Esophagus squamous epithelium (tissue), 4 donors: ENCODE results near the gene DSCAML1.

Source experiments
- POLR2A ChIP-seq, 4 donors: fragments of 450-650 bp; IDR thresholded peaks; one replicate each; pipeline ENCODE4 v1.6.1; 2017; ENCODE audit warnings: antibody characterized with exemption in 4 of 4, mild to moderate bottlenecking in 4 of 4, moderate library complexity in 3 of 4
- TF ChIP-seq, protein P1 (sequence below), 6 experiments: fragments of 450-650 bp in 4 of 6; fragments of 200-600 bp in 2 of 6; sonication (generic) in 2 of 6; IDR thresholded peaks; one replicate each; pipeline ENCODE4 v1.5.1; 2016 to 2019; ENCODE audit warnings: antibody characterized with exemption in 6 of 6, mild to moderate bottlenecking in 4 of 6, moderate library complexity in 4 of 6

GRCh38 chr11:117465236-117465997 is 331.6 kb downstream of the DSCAML1 start:
- TF ChIP-seq, protein P1, sequence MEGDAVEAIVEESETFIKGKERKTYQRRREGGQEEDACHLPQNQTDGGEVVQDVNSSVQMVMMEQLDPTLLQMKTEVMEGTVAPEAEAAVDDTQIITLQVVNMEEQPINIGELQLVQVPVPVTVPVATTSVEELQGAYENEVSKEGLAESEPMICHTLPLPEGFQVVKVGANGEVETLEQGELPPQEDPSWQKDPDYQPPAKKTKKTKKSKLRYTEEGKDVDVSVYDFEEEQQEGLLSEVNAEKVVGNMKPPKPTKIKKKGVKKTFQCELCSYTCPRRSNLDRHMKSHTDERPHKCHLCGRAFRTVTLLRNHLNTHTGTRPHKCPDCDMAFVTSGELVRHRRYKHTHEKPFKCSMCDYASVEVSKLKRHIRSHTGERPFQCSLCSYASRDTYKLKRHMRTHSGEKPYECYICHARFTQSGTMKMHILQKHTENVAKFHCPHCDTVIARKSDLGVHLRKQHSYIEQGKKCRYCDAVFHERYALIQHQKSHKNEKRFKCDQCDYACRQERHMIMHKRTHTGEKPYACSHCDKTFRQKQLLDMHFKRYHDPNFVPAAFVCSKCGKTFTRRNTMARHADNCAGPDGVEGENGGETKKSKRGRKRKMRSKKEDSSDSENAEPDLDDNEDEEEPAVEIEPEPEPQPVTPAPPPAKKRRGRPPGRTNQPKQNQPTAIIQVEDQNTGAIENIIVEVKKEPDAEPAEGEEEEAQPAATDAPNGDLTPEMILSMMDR (IDR thresholded peaks at IDR 0.05): no peak
- no peak for TF ChIP-seq POLR2A (IDR thresholded peaks at IDR 0.05)
